ENCODE measurements around the gene UBE2E2.

GRCh38 chr3:23254835-23255234, 51.7 kb downstream of the UBE2E2 start:
- TF ChIP-seq CTCF (IDR thresholded peaks at IDR 0.05), result no peak
- TF ChIP-seq EZH2 (IDR thresholded peaks at IDR 0.05; ENCODE audit: borderline replicate concordance, insufficient read depth, low read depth, low read length, poor library complexity, severe bottlenecking), result no peak

All from B cell (primary cell).